Lung (tissue), 12 donors: ENCODE data around the gene ATP2B2. TPM values are rescaled to one million over a fixed set of nuclear protein-coding genes. Genes with fewer than 3 reads are reported as not detected.

Experiments used
- ATAC-seq: fragments of 200-7000 bp; cut with Tn5 transposase; one replicate; pipeline ENCODE4 v1.9.1; 2020; ENCODE audit warnings: moderate number of reproducible peaks; ENCODE audit not compliant: insufficient read depth, low FRiP score
- DNase-seq, 3 donors: peaks; one replicate each; pipeline ENCODE4 v3.0.0-alpha.2; 2013 to 2017
- H3K27ac ChIP-seq, 2 donors: one replicate each; pipeline ENCODE4 v1.5.1; 2013; ENCODE audit warnings: mild to moderate bottlenecking in 2 of 2, moderate library complexity in 2 of 2, control low read depth in 1 of 2, inconsistent platforms in 1 of 2, low read depth in 1 of 2, low read length in 1 of 2
- H3K27me3 ChIP-seq, 3 donors: one replicate each; pipeline ENCODE4 v1.5.1; 2013; ENCODE audit warnings: low read length in 2 of 3; ENCODE audit not compliant: control insufficient read depth in 3 of 3, insufficient read depth in 3 of 3
- H3K36me3 ChIP-seq, 4 donors: one replicate each; pipeline ENCODE4 v1.5.1; 2013; ENCODE audit warnings: low read length in 4 of 4, mild to moderate bottlenecking in 1 of 4, moderate library complexity in 1 of 4; ENCODE audit not compliant: control insufficient read depth in 4 of 4, insufficient read depth in 4 of 4
- H3K4me1 ChIP-seq, 5 donors: one replicate each; pipeline ENCODE4 v1.5.1; 2013; ENCODE audit warnings: low read length in 5 of 5, mild to moderate bottlenecking in 2 of 5, moderate library complexity in 1 of 5; ENCODE audit not compliant: control insufficient read depth in 5 of 5, insufficient read depth in 5 of 5
- H3K4me3 ChIP-seq: one replicate; pipeline ENCODE4 v1.5.1; 2013; ENCODE audit warnings: mild to moderate bottlenecking, control low read depth, moderate library complexity
- H3K9ac ChIP-seq, 2 donors: one replicate each; pipeline ENCODE4 v1.5.1; 2013; ENCODE audit warnings: low read length in 2 of 2, control low read depth in 1 of 2; ENCODE audit not compliant: insufficient read depth in 1 of 2
- H3K9me3 ChIP-seq, 4 donors: one replicate each; pipeline ENCODE4 v1.5.1; 2013; ENCODE audit warnings: low read length in 3 of 4, mild to moderate bottlenecking in 1 of 4, moderate library complexity in 1 of 4; ENCODE audit not compliant: control insufficient read depth in 4 of 4, insufficient read depth in 3 of 4
- CTCF ChIP-seq: IDR thresholded peaks from 2 replicates; pipeline ENCODE4 v1.5.1; 2012; ENCODE audit warnings: mild to moderate bottlenecking; ENCODE audit errors: control extremely low read depth, extremely low read depth
- WGBS, 2 donors: extraction: QIAGEN DNeasy Blood & Tissue Kit; methylation state at CpG; one replicate each; pipeline ENCODE4 v1.1.7; 2013; 5-methylcytosine and 5-hydroxymethylcytosine counted together
- polyA plus RNA-seq, 2 donors: library from polyadenylated mRNA; stranded (reverse); fragments of 200-250 nt; gene quantifications; one replicate each; pipeline ENCODE4 v1.2.1, GENCODE V29; 2013
- total RNA-seq, 2 donors: library from RNA; depleted of rRNA in 1 of 2; stranded (reverse); fragments of >200 nt in 1 of 2; gene quantifications; one replicate each; pipeline ENCODE4 v1.2.1, GENCODE V29; 2014 to 2021
- donor health status: control.
- donor health status: control.
- donor health status: Bipolar disorder and iron deficiency.
- donor health status: healthy.
- donor health status: DM: yes; HTN: yes; CAD: no.

The ATP2B2 gene
- total and polyA plus RNA-seq, 4 donors, result 0.06 TPM; not detected in 3

- Histone ChIP-seq H3K27ac (no peak overlapping the region), H3K9me3 (no peaks in the 10 kb centered on the region), H3K4me1 (no peaks in the 10 kb centered on the region), H3K9ac (no peak overlapping the region), H3K4me3 (no peak overlapping the region), H3K36me3 (no peaks in the 10 kb centered on the region), H3K27me3 (peaks cover 0 to 8% (median 0%) of the 10 kb centered on the region in 3 donors)
- DNase-seq (no peak), ATAC-seq (no peak)
- whole genome bisulfite sequencing, 2 donors, result 62 to 72% methylated on average over 7 of the region's 7 CpGs
- no peak for TF ChIP-seq CTCF
Observed at GRCh38 chr3:10511809-10512494, 6.6 kb upstream of the ATP2B2 start.

- Histone ChIP-seq H3K4me1 (no peaks in the 10 kb centered on the region), H3K9me3 (no peaks in the 10 kb centered on the region), H3K36me3 (no peaks in the 10 kb centered on the region), H3K27ac (no peak overlapping the region), H3K27me3 (peaks cover 0 to 16% (median 1%) of the 10 kb centered on the region in 3 donors), H3K4me3 (no peak overlapping the region), H3K9ac (no peak overlapping the region)
- ATAC-seq (no peak), DNase-seq (no peak)
- 83% methylated on average over 6 of the region's 6 CpGs for WGBS, 2 donors
- no peak for TF ChIP-seq CTCF
Observed at GRCh38 chr3:10510743-10511432, 5.5 kb upstream of the ATP2B2 start.

- ATAC-seq, result no peak
Observed at GRCh38 chr3:10510086-10510742, 4.8 kb upstream of the ATP2B2 start.

More at GRCh38 chr3:10510086-10510742, 4.8 kb upstream of the ATP2B2 start:
- no peaks in the 10 kb centered on the region for H3K9me3 ChIP-seq
- H3K9ac ChIP-seq, result no peak overlapping the region
- peaks cover 0 to 18% (median 4%) of the 10 kb centered on the region in 3 donors for H3K27me3 ChIP-seq
- 77 to 86% methylated on average over 10 of the region's 10 CpGs for WGBS, 2 donors
- no peaks in the 10 kb centered on the region for H3K36me3 ChIP-seq
- no peak overlapping the region for H3K27ac ChIP-seq
- DNase-seq, result no peak
- TF ChIP-seq CTCF, result no peak
- H3K4me1 ChIP-seq, result no peaks in the 10 kb centered on the region
- H3K4me3 ChIP-seq, result no peak overlapping the region
